NCI-H187 treated with DMSO at 0.1 percent for 48 hours (cell line): ENCODE measurements around the gene UBD.

Experiments
- DNase-seq: peaks from one replicate; lab custom pipeline; 2025; lab: John Stamatoyannopoulos, UW

Gene UBD

GRCh38 chr6:29559524-29560287 lies at the start of gene UBD:
UBD (minus strand) TSS chr6:29559732; CDS start chr6:29559701, 31 bp downstream.
- no peak for DNase-seq

GRCh38 chr6:29608131-29608530 lies 48.6 kb upstream of the UBD start:
- no peak for DNase-seq

- DNase-seq: no peak
These were observed 44.4 kb upstream of the UBD start for GRCh38 chr6:29603930-29604329.

GRCh38 chr6:29603456-29603855 lies 43.9 kb upstream of the UBD start:
- no peak for DNase-seq

GRCh38 chr6:29602564-29603361 lies 43.2 kb upstream of the UBD start:
- no peak for DNase-seq

- no peak for DNase-seq
These were observed 38.7 kb upstream of the UBD start for GRCh38 chr6:29598172-29598747.

GRCh38 chr6:29597184-29597583 lies 37.7 kb upstream of the UBD start:
- no peak for DNase-seq

- DNase-seq: no peak
These were observed 36.9 kb upstream of the UBD start for GRCh38 chr6:29596381-29596900.

- no peak for DNase-seq
These were observed 33.8 kb upstream of the UBD start for GRCh38 chr6:29593199-29593855.

- no peak for DNase-seq
These were observed 32.1 kb upstream of the UBD start for GRCh38 chr6:29591677-29592076.

GRCh38 chr6:29590218-29590808 lies 30.8 kb upstream of the UBD start:
- no peak for DNase-seq

- DNase-seq: no peak
These were observed 30.0 kb upstream of the UBD start for GRCh38 chr6:29589423-29590048.

- no peak for DNase-seq
These were observed 25.3 kb upstream of the UBD start, which contains the start of gene OR2H2 for GRCh38 chr6:29584821-29585220. OR2H2 (plus strand) TSS chr6:29585121; CDS start chr6:29587945, 2,824 bp downstream.

GRCh38 chr6:29577544-29577943 lies 18.0 kb upstream of the UBD start:
- DNase-seq: no peak

- DNase-seq: no peak
These were observed 16.5 kb upstream of the UBD start for GRCh38 chr6:29576056-29576455.

GRCh38 chr6:29567991-29568390 lies 8.5 kb upstream of the UBD start:
- no peak for DNase-seq

GRCh38 chr6:29567541-29567940 lies 8.0 kb upstream of the UBD start:
- DNase-seq: no peak

- no peak for DNase-seq
These were observed 7.3 kb upstream of the UBD start for GRCh38 chr6:29566856-29567255.

- no peak for DNase-seq
These were observed 5.3 kb upstream of the UBD start for GRCh38 chr6:29564875-29565274.

- DNase-seq: no peak
These were observed 4.0 kb upstream of the UBD start for GRCh38 chr6:29563435-29563965.

GRCh38 chr6:29561606-29562181 lies 2.2 kb upstream of the UBD start:
- no peak for DNase-seq
